HL-60/S4 (cell line): ENCODE results near the gene NRARP.

Source experiments
- in situ Hi-C: fragments of 300-500 bp; cut with MboI; formaldehyde crosslinking; loops from 2 replicates; pipeline ENCODE4 v1.14.3; 2022; ENCODE audit warnings: low sequenced_read_pairs

NRARP gene

DNA sequence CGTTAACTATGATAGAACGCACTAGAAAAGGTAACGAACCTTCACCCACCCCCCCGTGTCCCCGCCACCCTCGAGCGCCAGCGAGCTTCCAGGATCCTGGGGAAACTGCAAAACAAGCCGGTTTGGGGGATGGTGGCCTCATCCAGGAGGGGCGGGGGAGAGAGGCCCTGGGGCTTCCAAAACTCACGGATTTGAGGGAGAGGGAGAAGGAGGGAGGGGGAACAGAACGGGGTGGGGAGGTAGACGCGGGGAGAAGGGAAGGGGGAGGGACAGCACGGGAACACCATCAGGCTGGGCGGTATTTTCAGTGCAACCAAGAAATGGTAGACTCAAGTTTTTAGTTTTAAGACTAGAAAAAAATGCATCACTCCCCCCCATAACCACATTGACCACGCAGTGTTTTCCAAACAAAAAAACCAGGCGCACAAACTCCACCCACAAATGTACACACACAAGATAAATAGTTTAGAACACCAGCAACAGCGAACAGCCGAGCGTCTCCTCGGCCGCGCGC, 1.4 kb downstream of the NRARP start:
- in situ Hi-C loops, result no loop called here

- in situ Hi-C loops, result loop anchor here (10.0 kb wide), 1 partner anchor 225 kb away; no protein-coding TSS in a partner anchor
These were observed 2.1 kb downstream of the NRARP start for GRCh38 chr9:137299938-137300337.

DNA sequence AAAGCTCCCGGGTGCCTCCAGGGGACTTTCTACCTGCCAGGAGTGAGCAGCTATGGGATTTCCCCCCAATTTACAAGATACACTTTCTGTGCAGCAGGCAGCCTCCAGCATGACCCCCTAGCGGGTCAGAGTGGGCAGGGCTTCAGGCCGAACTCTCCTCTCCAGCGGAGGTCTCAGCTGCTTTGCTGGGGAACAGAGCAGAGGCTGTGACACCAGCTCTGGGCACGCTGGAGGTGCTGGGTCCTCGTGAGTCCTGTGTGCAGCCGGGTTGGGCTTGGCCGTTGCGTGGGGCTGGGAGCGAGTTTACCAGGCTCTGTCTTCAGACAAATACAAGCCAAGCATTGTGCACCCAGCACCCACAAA, 2.9 kb downstream of the NRARP start:
- in situ Hi-C loops, result loop anchor here (10.0 kb wide), 1 partner anchor 226 kb away; no protein-coding TSS in a partner anchor

- in situ Hi-C loops, result loop anchor here (10.0 kb wide), 1 partner anchor 226 kb away; no protein-coding TSS in a partner anchor
These were observed 3.5 kb downstream of the NRARP start for GRCh38 chr9:137298401-137299202.

GRCh38 chr9:137297966-137298365, 4.1 kb downstream of the NRARP start:
- in situ Hi-C loops, result loop anchor here (10.0 kb wide), 1 partner anchor 227 kb away; no protein-coding TSS in a partner anchor

- in situ Hi-C loops, result loop anchor here (10.0 kb wide), 1 partner anchor 228 kb away; no protein-coding TSS in a partner anchor
These were observed 5.1 kb downstream of the NRARP start for GRCh38 chr9:137296670-137297664.

DNA sequence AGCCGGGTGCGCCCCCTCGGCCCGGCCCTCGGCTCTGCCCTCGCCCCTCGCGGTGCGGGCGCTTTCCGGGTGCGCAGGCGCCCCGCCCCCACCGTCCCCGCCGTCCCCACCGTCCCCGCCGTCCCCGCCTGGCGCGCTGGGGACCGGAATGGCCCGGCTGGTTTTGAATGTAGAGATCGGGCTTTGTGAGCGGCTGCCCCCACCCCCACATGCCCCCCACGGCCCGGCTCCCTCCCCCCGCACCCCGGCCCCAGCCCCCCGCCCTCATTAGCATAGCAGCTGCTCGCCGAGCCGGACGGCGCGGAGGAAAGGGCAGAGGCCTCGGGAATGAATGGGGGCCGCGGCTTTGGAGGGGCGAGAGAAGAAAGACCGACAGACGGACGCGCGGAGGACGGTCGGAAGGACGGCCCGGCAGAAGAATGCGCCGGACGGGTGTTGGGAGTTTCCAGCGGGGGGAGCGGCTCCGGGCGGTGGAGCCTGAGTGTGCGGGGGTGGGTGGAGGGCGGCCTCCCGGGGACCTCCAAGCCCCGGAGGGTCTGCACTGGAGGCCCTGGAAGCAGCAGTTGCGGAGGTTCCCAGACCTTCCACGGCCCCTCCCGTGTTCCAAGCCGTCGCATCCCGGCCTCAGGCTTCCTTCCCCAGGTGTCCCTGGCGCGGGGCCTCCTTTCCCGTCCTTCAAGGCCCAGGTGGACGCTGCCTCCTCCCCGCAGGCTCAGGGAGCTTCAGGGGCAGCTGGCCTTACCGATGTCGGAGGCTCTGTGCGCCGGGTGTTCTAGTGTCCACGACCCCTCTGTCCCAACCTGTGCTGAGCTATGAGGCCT, 6.0 kb downstream of the NRARP start:
- in situ Hi-C loops, result loop anchor here (10.0 kb wide), 1 partner anchor 229 kb away; no protein-coding TSS in a partner anchor

GRCh38 chr9:137295238-137295811, 6.7 kb downstream of the NRARP start:
- in situ Hi-C loops, result loop anchor here (10.0 kb wide), 1 partner anchor 229 kb away; no protein-coding TSS in a partner anchor

GRCh38 chr9:137294681-137295237, 7.3 kb downstream of the NRARP start:
- in situ Hi-C loops, result loop anchor here (5.0 to 10.0 kb wide), 2 partner anchors 113 to 230 kb away; no protein-coding TSS in a partner anchor

- in situ Hi-C loops, result loop anchor here (5.0 to 10.0 kb wide), 2 partner anchors 113 to 231 kb away; no protein-coding TSS in a partner anchor
These were observed 7.9 kb downstream of the NRARP start for GRCh38 chr9:137294091-137294680.

DNA sequence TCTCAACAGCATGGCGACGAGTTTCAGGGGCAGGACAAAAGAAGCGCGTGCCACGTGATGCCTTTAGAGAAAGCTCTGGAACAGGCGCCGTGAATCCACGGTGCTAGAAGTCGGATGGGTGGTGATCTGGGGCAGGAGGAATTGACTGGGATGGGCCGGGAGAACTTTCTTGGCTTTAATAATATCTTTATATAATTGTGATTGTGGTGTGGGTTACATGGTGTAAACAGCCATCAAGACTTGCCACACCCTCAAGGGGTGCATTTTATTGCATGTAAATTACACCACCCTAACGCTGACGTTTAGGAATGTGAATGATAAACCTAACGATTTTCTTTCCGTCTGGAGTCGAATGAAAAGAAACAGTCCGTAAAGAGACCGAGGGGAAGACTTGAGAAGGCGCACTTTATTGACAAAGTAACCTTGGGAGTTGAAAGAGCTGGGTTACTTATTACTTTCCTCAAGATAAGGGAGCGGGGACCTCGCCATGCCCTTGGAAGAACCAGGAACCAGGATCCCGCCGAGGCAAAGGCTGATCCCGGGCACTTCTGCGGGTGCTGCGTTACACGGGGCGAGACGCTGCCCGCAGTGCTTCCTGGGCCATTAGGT, 8.5 kb downstream of the NRARP start:
- in situ Hi-C loops, result loop anchor here (5.0 to 10.0 kb wide), 2 partner anchors 114 to 231 kb away; no protein-coding TSS in a partner anchor

DNA sequence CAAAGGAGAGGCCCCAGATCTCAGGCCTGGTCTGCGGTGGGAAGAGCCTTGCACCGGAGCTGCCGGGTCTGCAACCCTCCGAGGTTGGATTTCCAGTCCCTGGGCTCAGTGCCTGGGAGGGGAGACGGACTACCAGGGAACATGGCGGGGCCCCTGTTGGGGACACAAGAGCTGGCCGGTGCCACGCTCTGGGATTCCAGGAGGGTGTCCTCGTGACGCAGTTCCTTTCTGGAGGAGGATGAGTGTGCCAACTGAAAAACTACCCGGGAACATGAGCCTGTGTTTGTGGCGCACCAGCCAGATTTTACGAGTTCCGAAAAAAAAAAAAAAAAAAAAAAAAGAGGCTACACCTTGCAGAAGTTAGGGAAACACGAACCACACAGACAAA, 9.0 kb downstream of the NRARP start:
- in situ Hi-C loops, result loop anchor here (5.0 to 10.0 kb wide), 2 partner anchors 114 to 232 kb away; no protein-coding TSS in a partner anchor

GRCh38 chr9:137286975-137287383, 15.1 kb downstream of the NRARP start:
- in situ Hi-C loops, result no loop called here

GRCh38 chr9:137281345-137282116, 20.5 kb downstream of the NRARP start:
- in situ Hi-C loops, result no loop called here

DNA sequence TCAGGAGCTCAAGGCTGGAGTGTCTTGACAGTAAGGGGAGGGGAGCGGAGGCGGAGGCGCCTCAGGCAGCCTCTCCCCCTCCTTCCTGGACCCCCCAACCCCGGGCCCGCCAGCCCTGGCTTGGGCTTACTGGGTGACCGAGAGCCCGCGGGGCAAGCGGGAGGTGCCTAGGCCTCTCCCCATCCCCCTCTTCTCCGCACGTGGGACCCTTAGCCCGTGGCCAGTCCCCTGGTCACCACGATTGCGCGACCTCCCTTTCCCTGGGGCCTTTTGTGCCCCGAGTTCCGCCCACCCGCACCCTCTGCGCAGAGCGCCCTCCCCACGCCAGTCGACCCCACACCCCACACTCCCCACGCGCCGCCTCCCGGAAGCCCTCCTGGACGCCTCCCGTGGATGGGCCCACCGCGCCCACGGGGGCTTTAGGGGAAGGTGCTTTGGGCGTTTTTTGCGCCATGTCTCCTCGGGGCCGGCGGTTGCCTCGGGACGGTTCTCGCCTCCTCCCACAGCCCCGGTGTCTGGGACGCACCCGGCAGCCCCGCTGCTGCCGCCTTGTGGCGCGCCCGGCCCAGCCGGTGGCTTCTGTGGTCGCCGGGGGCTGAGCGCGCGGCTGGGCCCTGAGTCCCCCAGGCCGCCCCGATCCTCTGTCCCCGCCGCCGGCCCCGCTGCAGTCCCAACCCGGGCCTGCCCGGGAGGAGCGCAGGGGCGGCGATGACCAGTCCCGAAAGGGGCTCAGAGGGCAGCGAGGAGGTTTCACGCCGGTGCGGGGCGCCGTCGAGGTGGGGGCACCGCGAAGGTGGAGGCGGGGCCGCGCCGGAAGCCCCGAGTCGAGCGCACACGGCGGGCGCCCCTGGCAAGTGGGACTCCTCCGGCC, 21.4 kb downstream of the NRARP start:
- in situ Hi-C loops, result no loop called here

GRCh38 chr9:137279741-137280473, 22.2 kb downstream of the NRARP start:
- in situ Hi-C loops, result no loop called here
